AG08396 (cell line): ENCODE measurements around the gene ZBTB9.

ENCODE experiments used
- DNase-seq: peaks from one replicate; pipeline ENCODE4 v3.0.0; 2012; ENCODE audit warnings: low spot score, mixed read lengths

Gene ZBTB9

GRCh38 chr6:33418690-33419291, 35.6 kb upstream of the ZBTB9 start:
- no peak for DNase-seq

- no peak for DNase-seq
These were observed 34.5 kb upstream of the ZBTB9 start, which contains the start of gene SYNGAP1 for GRCh38 chr6:33419580-33420490. TSS of gene SYNGAP1 (plus strand) at chr6:33420065. CDS start at chr6:33420265, 200 bp downstream.

- no peak for DNase-seq
These were observed 33.7 kb upstream of the ZBTB9 start for GRCh38 chr6:33420491-33421343.

- no peak for DNase-seq
These were observed 33.1 kb upstream of the ZBTB9 start for GRCh38 chr6:33421344-33421643.

- DNase-seq: no peak
These were observed 30.6 kb upstream of the ZBTB9 start for GRCh38 chr6:33423777-33424176.

- no peak for DNase-seq
These were observed 29.3 kb upstream of the ZBTB9 start for GRCh38 chr6:33424855-33425667.

GRCh38 chr6:33425668-33426577, 28.5 kb upstream of the ZBTB9 start:
- DNase-seq: peak; percentile 86

- peak; percentile 40 for DNase-seq
These were observed 27.5 kb upstream of the ZBTB9 start for GRCh38 chr6:33426590-33427511.

- DNase-seq: peak; percentile 80
These were observed 26.7 kb upstream of the ZBTB9 start for GRCh38 chr6:33427585-33428223.

- peak; percentile 65 for DNase-seq
These were observed 26.0 kb upstream of the ZBTB9 start for GRCh38 chr6:33428224-33428965.

GRCh38 chr6:33428966-33429749, 25.2 kb upstream of the ZBTB9 start:
- DNase-seq: no peak

- no peak for DNase-seq
These were observed 24.7 kb upstream of the ZBTB9 start for GRCh38 chr6:33429750-33430052.

- DNase-seq: no peak
These were observed 24.0 kb upstream of the ZBTB9 start for GRCh38 chr6:33430334-33430733.

- DNase-seq: peak; percentile 93
These were observed 23.1 kb upstream of the ZBTB9 start for GRCh38 chr6:33430991-33431879.

- DNase-seq: no peak
These were observed 22.4 kb upstream of the ZBTB9 start for GRCh38 chr6:33431880-33432541.

GRCh38 chr6:33432546-33432945, 21.8 kb upstream of the ZBTB9 start:
- DNase-seq: no peak
